IMR-90 (cell line): Measurements from ENCODE around the gene TBXT. TPM values are rescaled to one million over a fixed set of nuclear protein-coding genes. Genes with fewer than 3 reads are reported as not detected.

Experiments
- ATAC-seq: fragments of 200-7000 bp; cut with Tn5 transposase; 2 replicates; pipeline ENCODE4 v1.9.1; 2020; ENCODE audit warnings: low read depth, mild to moderate bottlenecking, moderate library complexity
- BruUV-seq: library from RNA; stranded (reverse); fragments of 400-500 nt; replicated peaks from 2 replicates; lab custom pipeline; 2021; lab: Mats Ljungman, UMichigan
- CTCF ChIA-PET: fragments of 300-600 bp; formaldehyde crosslinking; extraction: SDS; loops from one replicate; lab custom pipeline; 2021; ENCODE audit warnings: antibody characterized with exemption; lab: Yijun Ruan, JAX
- POLR2A ChIA-PET: fragments of 300-600 bp; sonication (Branson Sonifier 250); formaldehyde crosslinking; loops from one replicate; lab custom pipeline; 2022; ENCODE audit warnings: antibody characterized with exemption; ENCODE audit not compliant: unreplicated experiment; lab: Charles Lee
- DNase-seq: peaks from one replicate; pipeline ENCODE4 v3.0.0; 2013
- H2AFZ ChIP-seq: replicated peaks from 2 replicates; pipeline ENCODE3; 2013; ENCODE audit warnings: low read length, mild to moderate bottlenecking; ENCODE audit not compliant: poor library complexity
- H2AK5ac ChIP-seq: 2 replicates; pipeline ENCODE4 v1.6.1; 2013; ENCODE audit warnings: low read depth, low read length, inconsistent platforms
- H2AK9ac ChIP-seq: replicated peaks from 2 replicates; pipeline ENCODE3; 2013; ENCODE audit warnings: mild to moderate bottlenecking, low read depth, low read length, moderate library complexity; ENCODE audit not compliant: poor library complexity
- H2BK120ac ChIP-seq: 2 replicates; pipeline ENCODE4 v1.6.1; 2013; ENCODE audit warnings: low read depth, low read length, inconsistent platforms
- H2BK15ac ChIP-seq: 3 replicates; pipeline ENCODE4 v1.6.1; 2013; ENCODE audit warnings: low read depth, low read length, inconsistent platforms
- H2BK20ac ChIP-seq: 2 replicates; pipeline ENCODE4 v1.6.1; 2013; ENCODE audit warnings: low read depth, mild to moderate bottlenecking, inconsistent platforms, low read length, moderate library complexity
- H2BK5ac ChIP-seq: 2 replicates; pipeline ENCODE4 v1.6.1; 2013; ENCODE audit warnings: mild to moderate bottlenecking, low read depth, low read length, inconsistent platforms; ENCODE audit not compliant: poor library complexity, severe bottlenecking
- H3K14ac ChIP-seq: replicated peaks from 2 replicates; pipeline ENCODE4 v1.6.1; 2013; ENCODE audit warnings: low read depth, low read length, inconsistent platforms
- H3K18ac ChIP-seq: 2 replicates; pipeline ENCODE4 v1.6.1; 2013; ENCODE audit warnings: low read depth, low read length, control low read depth
- H3K23ac ChIP-seq: 2 replicates; pipeline ENCODE4 v1.6.1; 2013; ENCODE audit warnings: low read depth, low read length, inconsistent platforms
- H3K27ac ChIP-seq: 2 replicates; pipeline ENCODE4 v1.5.1; 2013; ENCODE audit warnings: mild to moderate bottlenecking, control low read depth, low read length; ENCODE audit not compliant: insufficient read depth
- H3K27me3 ChIP-seq: 2 replicates; pipeline ENCODE4 v1.6.1; 2013; ENCODE audit warnings: low read length; ENCODE audit not compliant: control insufficient read depth, insufficient read depth
- H3K36me3 ChIP-seq: 2 replicates; pipeline ENCODE4 v1.6.1; 2013; ENCODE audit warnings: low read length, mixed read lengths; ENCODE audit not compliant: control insufficient read depth, insufficient read depth
- H3K4ac ChIP-seq: 2 replicates; pipeline ENCODE4 v1.6.1; 2013; ENCODE audit warnings: low read depth, low read length, inconsistent platforms
- H3K4me1 ChIP-seq: 2 replicates; pipeline ENCODE4 v1.6.1; 2013; ENCODE audit warnings: low read length, mixed read lengths; ENCODE audit not compliant: control insufficient read depth, insufficient read depth
- H3K4me2 ChIP-seq: 2 replicates; pipeline ENCODE4 v1.6.1; 2013; ENCODE audit warnings: low read depth, mild to moderate bottlenecking, control low read depth, low read length, moderate library complexity
- H3K4me3 ChIP-seq: 2 replicates; pipeline ENCODE4 v1.5.1; 2013; ENCODE audit warnings: low read depth, mild to moderate bottlenecking, control low read depth, low read length, moderate library complexity; ENCODE audit not compliant: insufficient read depth
- H3K56ac ChIP-seq: 2 replicates; pipeline ENCODE4 v1.6.1; 2013; ENCODE audit warnings: low read length, inconsistent platforms; ENCODE audit not compliant: insufficient read depth; ENCODE audit errors: extremely low read depth
- H3K79me1 ChIP-seq, 2 experiments: 2 replicates each; pipeline ENCODE4 v1.6.1; 2013; ENCODE audit warnings: low read length in 2 of 2, inconsistent platforms in 1 of 2, low read depth in 1 of 2
- H3K9ac ChIP-seq: 2 replicates; pipeline ENCODE4 v1.6.1; 2013; ENCODE audit warnings: low read depth, low read length, control low read depth
- H3K9me1 ChIP-seq: 2 replicates; pipeline ENCODE4 v1.6.1; 2013; ENCODE audit warnings: low read length, inconsistent platforms; ENCODE audit not compliant: insufficient read depth
- H3K9me3 ChIP-seq: 2 replicates; pipeline ENCODE4 v1.6.1; 2013; ENCODE audit warnings: low read length; ENCODE audit not compliant: control insufficient read depth, insufficient read depth
- H4K20me1 ChIP-seq: 2 replicates; pipeline ENCODE4 v1.6.1; 2013; ENCODE audit warnings: low read length, inconsistent platforms; ENCODE audit not compliant: insufficient read depth
- H4K5ac ChIP-seq: 2 replicates; pipeline ENCODE4 v1.6.1; 2013; ENCODE audit warnings: mild to moderate bottlenecking, low read depth, low read length, control low read depth
- H4K8ac ChIP-seq, 2 experiments: 2 replicates each; pipeline ENCODE4 v1.6.1; 2013; ENCODE audit warnings: low read depth in 2 of 2, low read length in 2 of 2, control low read depth in 1 of 2, inconsistent platforms in 1 of 2
- H4K91ac ChIP-seq: 2 replicates; pipeline ENCODE4 v1.6.1; 2013; ENCODE audit warnings: low read depth, low read length, inconsistent platforms; ENCODE audit not compliant: insufficient read depth
- BHLHE40 ChIP-seq: fragments of 150-350 bp; IDR thresholded peaks from 2 replicates; pipeline ENCODE4 v1.6.1; 2016; ENCODE audit warnings: mild to moderate bottlenecking, low read depth, low read length
- ELK1 ChIP-seq: fragments of 150-350 bp; IDR thresholded peaks from 2 replicates; pipeline ENCODE4 v1.6.1; 2016; ENCODE audit warnings: low read depth, mild to moderate bottlenecking, low read length, moderate library complexity, borderline replicate concordance
- MAFK ChIP-seq: IDR thresholded peaks from 2 replicates; pipeline ENCODE4 v1.6.1; 2012; ENCODE audit warnings: low read depth, low read length, improper control_type of control experiment
- NFE2L2 ChIP-seq: fragments of 150-350 bp; IDR thresholded peaks from 2 replicates; pipeline ENCODE4 v1.6.1; 2016; ENCODE audit warnings: low read depth, mild to moderate bottlenecking, low read length
- SMC3 ChIP-seq: fragments of 150-350 bp; IDR thresholded peaks from 2 replicates; pipeline ENCODE4 v1.6.1; 2016; ENCODE audit warnings: low read depth, mild to moderate bottlenecking, antibody characterized with exemption, low read length, moderate library complexity
- WGBS, 2 experiments: methylation state at CpG; one replicate each; pipeline versions ENCODE4 v1.1.5 to v1.1.7; 2013; ENCODE audit warnings: missing lambda C conversion rate in 2 of 2; ENCODE audit not compliant: insufficient read length in 1 of 2; ENCODE audit errors: extremely low coverage in 2 of 2; 5-methylcytosine and 5-hydroxymethylcytosine counted together
- dilution Hi-C: fragments of 300-500 bp; cut with HindIII; formaldehyde crosslinking; loops from one replicate; pipeline ENCODE4 v1.14.3; 2018; ENCODE audit warnings: low sequenced_read_pairs; ENCODE audit not compliant: unreplicated experiment
- in situ Hi-C: fragments of 300-500 bp; cut with MboI; formaldehyde crosslinking; loops from 3 replicates; pipeline ENCODE4 v1.14.3; 2019; ENCODE audit warnings: low sequenced_read_pairs, inconsistent platforms, mixed read lengths
- intact Hi-C: fragments of 100-400 bp; cut with micrococcal nuclease; formaldehyde crosslinking; loops from 2 replicates; pipeline ENCODE4 v1.10.0; 2022
- polyA plus RNA-seq, 3 experiments: library from polyadenylated mRNA; depleted of rRNA; stranded (reverse); fragments of >200 nt; gene quantifications; 2 replicates each; pipeline ENCODE4 v1.2.3, GENCODE V29; 2012; ENCODE audit warnings: low replicate concordance in 1 of 3
- total RNA-seq: library from RNA; depleted of rRNA; stranded (reverse); fragments of >200 nt; gene quantifications from 2 replicates; pipeline ENCODE4 v1.2.3, GENCODE V29; 2012

TBXT gene
- total and polyA plus RNA-seq, 2 of the 4 experiments (the other 2 are of a cell fraction), result not detected

- Histone ChIP-seq H3K56ac (no peak overlapping the region), H3K36me3 (no peaks in the 10 kb centered on the region), H3K27ac (no peak overlapping the region), H3K4me3 (no peak overlapping the region), H2AK9ac (no peak overlapping the region), H3K27me3 (no peaks in the 10 kb centered on the region; the same call in 1 of the 2 replicates), H3K23ac (no peak overlapping the region), H3K18ac (no peak overlapping the region), H3K14ac (no peak overlapping the region), H2BK20ac (no peak overlapping the region), H2AK5ac (no peak overlapping the region), H4K91ac (no peak overlapping the region), H2BK15ac (no peak overlapping the region), H3K4me1 (no peaks in the 10 kb centered on the region), H3K79me1 (no peaks in the 10 kb centered on the region), H4K8ac (no peak overlapping the region), H3K9me3 (no peaks in the 10 kb centered on the region), H4K20me1 (no peaks in the 10 kb centered on the region), H2BK120ac (no peak overlapping the region), H3K9me1 (no peaks in the 10 kb centered on the region), H2BK5ac (no peak overlapping the region), H3K9ac (no peak overlapping the region), H3K4ac (no peak overlapping the region), H2AFZ (no peak overlapping the region), H4K5ac (no peak overlapping the region), H3K4me2 (no peak overlapping the region)
- in situ Hi-C loops, result no loop called here
- BruUV-seq, result no TSS peak
- no peak for TF ChIP-seq BHLHE40
- no peak for TF ChIP-seq MAFK
- no peak for TF ChIP-seq SMC3
- no peak for TF ChIP-seq NFE2L2
- TF ChIP-seq ELK1, result no peak
- ATAC-seq, result no peak
- ChIA-PET CTCF (no interaction called here), POLR2A (no interaction called here)
- WGBS, 2 experiments, result 79% methylated on average over 6 of the region's 14 CpGs; no CpG with 5 or more reads in 1 of the 2 experiments
- no peak for DNase-seq
- dilution Hi-C loops, result no loop called here
- intact Hi-C loops, result no loop called here
Measured at GRCh38 chr6:166203641-166204222, 36.1 kb upstream of the TBXT start.
